Endothelial cell of umbilical vein (primary cell): ENCODE measurements around the gene TMEM253. TPM values are rescaled to one million over a fixed set of nuclear protein-coding genes. Genes with fewer than 3 reads are reported as not detected.

ENCODE experiments used
- BruUV-seq: library from RNA; stranded (reverse); fragments of 400-500 nt; replicated peaks from 2 replicates; lab custom pipeline; 2021; lab: Mats Ljungman, UMichigan
- CTCF ChIA-PET: fragments of 300-600, 350-600 bp; sonication (Branson Sonifier 250); formaldehyde crosslinking; loops from one replicate; lab custom pipeline; 2021; ENCODE audit warnings: antibody characterized with exemption, inconsistent platforms; lab: Charles Lee
- POLR2A ChIA-PET: fragments of 300-600, 350-600 bp; sonication (Branson Sonifier 250); formaldehyde crosslinking; loops from one replicate; lab custom pipeline; 2021; ENCODE audit warnings: antibody characterized with exemption, inconsistent platforms; lab: Charles Lee
- DNase-seq: peaks from one replicate; pipeline ENCODE4 v3.0.0-alpha.2; 2011; ENCODE audit warnings: low read depth, low spot score
- FAIRE-seq: peaks from 2 replicates; lab custom pipeline; 2011; peaks lifted over from hg19 to GRCh38; lab: Jason Lieb, UNC
- H2AFZ ChIP-seq: 2 replicates; pipeline ENCODE4 v1.6.0; 2012; ENCODE audit warnings: low read depth, low read length, control low read depth, inconsistent platforms
- H3K27ac ChIP-seq: 2 replicates; pipeline ENCODE4 v1.5.1; 2011; ENCODE audit warnings: low read depth, mild to moderate bottlenecking, control low read depth, low read length, moderate library complexity; ENCODE audit not compliant: insufficient read depth
- H3K27me3 ChIP-seq, 2 experiments: 2 replicates each; pipeline versions ENCODE4 v1.6.0 to v1.6.1; 2011; ENCODE audit warnings: low read length in 2 of 2, mixed read lengths in 1 of 2; ENCODE audit not compliant: control insufficient read depth in 2 of 2, insufficient read depth in 2 of 2
- H3K36me3 ChIP-seq, 2 experiments: 2 replicates in 1 of 2; 3 replicates in 1 of 2; pipeline ENCODE4 v1.5.1; 2011; ENCODE audit warnings: low read length in 2 of 2, mild to moderate bottlenecking in 1 of 2, moderate library complexity in 1 of 2; ENCODE audit not compliant: control insufficient read depth in 2 of 2, insufficient read depth in 2 of 2; ENCODE audit errors: extremely low read depth in 1 of 2
- H3K4me1 ChIP-seq: 3 replicates; pipeline ENCODE4 v1.5.1; 2011; ENCODE audit warnings: mild to moderate bottlenecking, low read length; ENCODE audit not compliant: control insufficient read depth, insufficient read depth; ENCODE audit errors: extremely low read depth
- H3K4me2 ChIP-seq: 2 replicates; pipeline ENCODE4 v1.6.1; 2011; ENCODE audit warnings: low read length, control low read depth, mixed read lengths; ENCODE audit not compliant: insufficient read depth
- H3K4me3 ChIP-seq, 3 experiments: fragments of 200-600 bp in 1 of 3; sonication (generic), shearing (Covaris generic) in 1 of 3; replicated peaks in 1 of 3; 2 replicates each; pipeline ENCODE4 v1.5.1; 2011 to 2016; ENCODE audit warnings: control low read depth in 3 of 3, low read length in 3 of 3, mild to moderate bottlenecking in 2 of 3, inconsistent platforms in 1 of 3, low read depth in 1 of 3, moderate library complexity in 1 of 3; ENCODE audit not compliant: insufficient read depth in 1 of 3
- H3K79me2 ChIP-seq: 2 replicates; pipeline ENCODE4 v1.6.0; 2012; ENCODE audit warnings: low read length, inconsistent platforms; ENCODE audit not compliant: control insufficient read depth, insufficient read depth
- H3K9ac ChIP-seq: replicated peaks from 2 replicates; pipeline ENCODE3; 2011; ENCODE audit warnings: low read length, control low read depth; ENCODE audit not compliant: insufficient read depth; ENCODE audit errors: extremely low read depth
- H3K9me1 ChIP-seq: replicated peaks from 3 replicates; pipeline ENCODE4 v1.6.0; 2011; ENCODE audit warnings: mild to moderate bottlenecking, low read length; ENCODE audit not compliant: control insufficient read depth, insufficient read depth; ENCODE audit errors: extremely low read depth
- H3K9me3 ChIP-seq: replicated peaks from 2 replicates; pipeline ENCODE4 v1.5.1; 2012; ENCODE audit warnings: low read length, inconsistent platforms; ENCODE audit not compliant: control insufficient read depth, insufficient read depth
- H4K20me1 ChIP-seq: replicated peaks from 2 replicates; pipeline ENCODE3; 2011; ENCODE audit warnings: mild to moderate bottlenecking, low read length; ENCODE audit not compliant: control insufficient read depth, insufficient read depth; ENCODE audit errors: extremely low read depth
- CTCF ChIP-seq, 2 donors: IDR thresholded peaks; 1 replicate in 1 of 2; 2 replicates in 1 of 2; pipeline ENCODE4 v1.5.1; 2011; ENCODE audit warnings: low read length in 2 of 2, mild to moderate bottlenecking in 2 of 2, moderate library complexity in 2 of 2, control low read depth in 1 of 2, inconsistent platforms in 1 of 2, low read depth in 1 of 2; ENCODE audit not compliant: insufficient read depth in 1 of 2; ENCODE audit errors: extremely low read depth in 1 of 2
- FOS ChIP-seq: IDR thresholded peaks from 2 replicates; pipeline ENCODE4 v1.6.1; 2011; ENCODE audit warnings: mild to moderate bottlenecking, low read length, moderate library complexity, borderline replicate concordance; ENCODE audit not compliant: insufficient read depth
- MAX ChIP-seq: IDR thresholded peaks from 2 replicates; pipeline ENCODE4 v1.6.1; 2011; ENCODE audit not compliant: insufficient read depth, insufficient read length
- MYC ChIP-seq: IDR thresholded peaks from one replicate; pipeline ENCODE4 v1.6.1; 2011; ENCODE audit warnings: mild to moderate bottlenecking, low read depth, low read length
- POLR2A ChIP-seq: IDR thresholded peaks from 2 replicates; pipeline ENCODE4 v1.6.1; 2012; ENCODE audit warnings: low read depth, mild to moderate bottlenecking, control low read depth, low read length
- POLR2AphosphoS5 ChIP-seq: IDR thresholded peaks from 2 replicates; pipeline ENCODE4 v1.6.1; 2012; ENCODE audit warnings: low read depth, mild to moderate bottlenecking, control low read depth, low read length, moderate library complexity; ENCODE audit not compliant: insufficient read depth
- dilution Hi-C: fragments of 300-500 bp; cut with MboI; formaldehyde crosslinking; loops from one replicate; pipeline ENCODE4 v1.15.0; 2019; ENCODE audit warnings: low sequenced_read_pairs; ENCODE audit not compliant: extremely low pct_ligation_motif_present
- intact Hi-C: fragments of 100-400 bp; cut with micrococcal nuclease; formaldehyde crosslinking; loops from one replicate; pipeline ENCODE4 v1.10.0; 2022
- polyA plus RNA-seq, 4 experiments: library from polyadenylated mRNA; depleted of rRNA in 3 of 4; stranded (reverse) in 3 of 4; unstranded in 1 of 4; fragments of >200 nt; gene quantifications; 2 replicates each; pipeline versions ENCODE4 v1.2.1 to v1.2.3, GENCODE V29; 2011 to 2012; ENCODE audit warnings: missing spikeins in 1 of 4
- total RNA-seq: library from RNA; stranded (reverse); gene quantifications from 2 replicates; pipeline ENCODE4 v1.2.3, GENCODE V29; 2021

The TMEM253 gene
- total and polyA plus RNA-seq, 2 donors (not counting 3 experiments of a cell fraction or from before 2014, with no cell fraction given) = 0.25 TPM; not detected in 1

DNA sequence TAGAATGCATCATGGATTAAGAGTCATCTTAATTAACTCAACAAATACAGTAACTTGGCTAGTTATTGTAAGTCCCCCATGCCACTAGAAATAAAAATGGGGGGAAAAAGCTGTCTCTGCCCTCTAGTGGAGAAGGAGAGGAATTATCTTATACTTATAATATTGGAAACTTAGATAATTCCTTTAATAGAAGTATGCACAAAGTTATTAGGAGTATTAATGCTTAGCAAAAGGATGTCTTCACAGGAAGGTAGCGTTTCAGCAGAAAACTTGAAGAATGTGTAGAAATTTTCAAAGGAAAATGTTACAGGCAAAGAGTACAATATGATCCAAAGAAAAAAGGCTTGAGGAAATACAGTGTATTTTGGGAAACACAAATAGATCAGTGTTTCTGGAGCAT is 35.2 kb downstream of the TMEM253 start:
- TF ChIP-seq MAX (no peak), MYC (no peak), CTCF (IDR thresholded peaks at IDR 0.05; ENCODE audit: extremely low read depth in 1 of 2, insufficient read depth in 1 of 2, low read depth in 1 of 2, low read length in 2 of 2) (peak; percentile 41 to 43), POLR2AphosphoS5 (no peak), FOS (no peak), POLR2A (no peak)
- H3K27ac ChIP-seq = no peak overlapping the region
- H3K9me3 ChIP-seq = no peaks in the 10 kb centered on the region
- DNase-seq (peak; percentile 21), FAIRE-seq (no peak)
- no peaks in the 10 kb centered on the region for H4K20me1 ChIP-seq
- H2AFZ ChIP-seq = no peak overlapping the region
- H3K36me3 ChIP-seq = no peaks in the 10 kb centered on the region
- BruUV-seq = no TSS peak
- POLR2A ChIA-PET = no interaction called here
- dilution Hi-C loops (no loop called here), intact Hi-C loops (loop anchor here (1.0 kb wide), 1 partner anchor 68 kb away; no protein-coding TSS in a partner anchor)
- H3K4me2 ChIP-seq = no peak overlapping the region
- H3K4me1 ChIP-seq = no peaks in the 10 kb centered on the region
- H3K9me1 ChIP-seq = no peaks in the 10 kb centered on the region
- CTCF ChIA-PET = interaction anchor here (0.6 to 3.7 kb wide), 14 partner anchors 8 to 130 kb away, joined by 3 to 22 read pairs (median 5); partner anchors contain the start of gene OR5AU1
- H3K4me3 ChIP-seq = no peak overlapping the region
- H3K27me3 ChIP-seq = no peaks in the 10 kb centered on the region
- H3K9ac ChIP-seq = no peak overlapping the region
- no peaks in the 10 kb centered on the region for H3K79me2 ChIP-seq
